Ecto neural progenitor cell (in vitro differentiated cells): Measurements from ENCODE around the gene POU3F3.
A peak's percentile ranks its signal among the peaks of the same experiment; 100 is the strongest.

Experiments used
- DNase-seq: peaks from one replicate; pipeline ENCODE4 v3.0.0-alpha.2; 2018; ENCODE audit warnings: low spot score

Gene POU3F3

GRCh38 chr2:104861351-104862057, 7.6 kb downstream of the POU3F3 start:
- no peak for DNase-seq

- peak; percentile 70 for DNase-seq
Observed at GRCh38 chr2:104862058-104862941, 8.4 kb downstream of the POU3F3 start.

- DNase-seq: no peak
Observed at GRCh38 chr2:104863146-104863467, 9.2 kb downstream of the POU3F3 start.

GRCh38 chr2:104863468-104864279, 9.8 kb downstream of the POU3F3 start:
- peak; percentile 73 for DNase-seq

- no peak for DNase-seq
Observed at GRCh38 chr2:104864280-104865095, 10.6 kb downstream of the POU3F3 start.

- DNase-seq: no peak
Observed at GRCh38 chr2:104865096-104865470, 11.2 kb downstream of the POU3F3 start.

- no peak for DNase-seq
Observed at GRCh38 chr2:104866122-104866864, 12.4 kb downstream of the POU3F3 start.

- peak; percentile 70 for DNase-seq
Observed at GRCh38 chr2:104866883-104867812, 13.2 kb downstream of the POU3F3 start.

- DNase-seq: no peak
Observed at GRCh38 chr2:104867813-104868504, 14.0 kb downstream of the POU3F3 start.

GRCh38 chr2:104868505-104868866, 14.6 kb downstream of the POU3F3 start:
- no peak for DNase-seq

GRCh38 chr2:104870100-104870975, 16.4 kb downstream of the POU3F3 start:
- DNase-seq: no peak

GRCh38 chr2:104871649-104871971, 17.7 kb downstream of the POU3F3 start:
- no peak for DNase-seq

- peak; percentile 71 for DNase-seq
Observed at GRCh38 chr2:104871972-104872865, 18.3 kb downstream of the POU3F3 start.

- peak; percentile 83 for DNase-seq
Observed at GRCh38 chr2:104872866-104873688, 19.2 kb downstream of the POU3F3 start.

- no peak for DNase-seq
Observed at GRCh38 chr2:104873689-104874054, 19.8 kb downstream of the POU3F3 start.

- no peak for DNase-seq
Observed at GRCh38 chr2:104874230-104874629, 20.3 kb downstream of the POU3F3 start.

GRCh38 chr2:104875262-104875661, 21.3 kb downstream of the POU3F3 start:
- no peak for DNase-seq
